ENCODE results near the gene METTL9. TPM values are rescaled to one million over a fixed set of nuclear protein-coding genes. Genes with fewer than 3 reads are reported as not detected.
"Not testable (repeated sequence)": the region's sequence is repeated elsewhere in the genome, so short reads cannot be mapped to it uniquely, and the experiment has no call there.

The METTL9 gene
- total RNA-seq, 1 donor from 2014 or later = 252 TPM

DNA sequence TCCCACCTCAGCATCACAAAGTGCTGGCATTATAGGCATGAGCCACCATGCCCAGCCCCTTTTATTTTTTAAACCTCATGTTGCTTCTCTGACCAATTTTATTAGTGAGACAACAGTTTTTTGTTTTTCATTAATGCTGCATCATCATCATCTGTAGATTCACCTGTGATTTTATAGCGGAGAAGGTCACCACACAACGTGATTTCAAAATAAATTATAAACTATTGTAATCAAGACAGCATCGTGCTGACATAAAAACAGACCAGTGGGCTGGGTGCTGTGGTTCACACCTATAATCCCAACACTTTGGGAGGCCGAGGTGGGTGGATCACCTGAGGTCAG lies 28.7 kb upstream of the METTL9 start:
- no peak for FAIRE-seq
- DNase-seq (ENCODE audit: low spot score in 2 of 2) = no peak

DNA sequence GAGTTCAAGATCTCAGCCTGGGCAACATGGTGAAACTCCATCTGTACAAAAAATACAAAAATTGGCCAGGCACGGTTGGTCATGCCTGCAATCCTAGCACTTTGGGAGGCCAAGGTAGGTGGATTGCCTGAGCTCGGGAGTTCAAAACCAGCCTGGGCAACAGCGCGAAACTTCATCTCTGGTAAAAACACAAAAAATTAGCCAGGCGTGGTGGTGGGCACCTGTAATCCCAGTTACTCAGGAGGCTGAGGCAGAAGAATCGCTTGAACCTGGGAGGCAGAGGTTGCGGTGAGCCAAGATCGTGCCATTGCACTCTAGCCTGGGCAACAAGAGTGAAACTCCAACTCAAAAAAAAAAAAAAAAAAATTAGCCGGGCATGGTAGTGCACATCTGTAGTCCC lies 25.9 kb upstream of the METTL9 start:
- DNase-seq (ENCODE audit: low spot score in 2 of 2); FAIRE-seq: not testable (repeated sequence)

DNA sequence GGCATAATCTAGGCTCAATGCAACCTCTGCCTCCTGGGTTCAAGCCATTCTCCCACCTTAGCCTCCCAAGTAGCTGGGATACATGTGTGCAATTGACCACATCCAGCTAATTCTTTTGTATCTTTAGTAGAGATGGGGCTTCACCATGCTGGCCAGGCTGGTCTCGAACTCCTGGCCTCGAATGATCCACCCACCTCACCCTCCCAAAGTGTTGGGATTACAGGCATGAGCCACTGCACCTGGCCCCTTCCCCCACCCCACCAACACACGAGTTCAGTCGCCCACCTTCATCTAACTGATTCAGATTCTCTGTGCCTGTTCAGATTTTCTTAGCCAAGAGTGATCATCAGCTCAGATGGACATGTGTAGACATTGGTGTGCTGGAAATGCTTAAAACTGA lies 25.0 kb upstream of the METTL9 start:
- FAIRE-seq = no peak

DNA sequence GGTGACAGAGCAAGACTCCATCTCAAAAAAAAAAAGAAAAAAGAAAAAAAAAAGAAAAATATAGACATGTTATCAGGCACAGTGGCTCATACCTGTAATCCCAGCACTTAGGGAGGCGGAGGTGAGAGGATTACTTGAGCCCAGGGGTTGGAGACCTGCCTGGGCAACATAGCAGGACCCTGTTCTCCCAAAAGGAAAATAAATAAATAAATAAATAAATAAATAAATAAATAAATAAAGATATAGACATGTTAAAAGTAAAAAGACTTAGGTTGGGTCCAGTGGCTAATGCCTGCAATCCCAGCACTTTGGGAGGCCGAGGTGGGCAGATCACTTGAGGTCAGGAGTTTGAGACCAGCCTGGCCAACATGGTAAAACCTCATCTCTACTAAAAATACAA lies 23.1 kb upstream of the METTL9 start:
- not testable (repeated sequence) for DNase-seq (ENCODE audit: low spot score in 2 of 2); FAIRE-seq

More for the DNA sequence above, 25.0 kb upstream of the METTL9 start:
- DNase-seq (ENCODE audit: low spot score in 2 of 2) = no peak

DNA sequence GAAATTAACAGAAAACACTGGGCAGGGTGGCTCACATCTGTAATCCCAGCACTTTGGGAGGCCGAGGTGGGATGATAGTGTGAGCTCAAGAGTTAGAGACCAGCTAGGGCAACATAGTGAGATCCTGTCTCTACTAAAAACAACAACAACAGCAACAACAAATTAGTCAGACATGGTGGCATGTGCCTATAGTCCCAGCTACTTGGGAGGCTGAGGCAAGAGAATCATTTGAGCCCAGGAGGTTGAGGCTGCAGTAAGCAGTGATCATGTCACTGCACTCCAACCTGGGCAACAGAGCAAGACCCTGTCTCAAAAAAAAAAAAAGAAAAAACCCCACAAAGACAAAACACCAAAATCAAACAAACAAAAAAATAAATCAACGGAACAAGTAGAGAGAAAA lies 21.9 kb upstream of the METTL9 start:
- not testable (repeated sequence) for FAIRE-seq; DNase-seq (ENCODE audit: low spot score in 2 of 2)

DNA sequence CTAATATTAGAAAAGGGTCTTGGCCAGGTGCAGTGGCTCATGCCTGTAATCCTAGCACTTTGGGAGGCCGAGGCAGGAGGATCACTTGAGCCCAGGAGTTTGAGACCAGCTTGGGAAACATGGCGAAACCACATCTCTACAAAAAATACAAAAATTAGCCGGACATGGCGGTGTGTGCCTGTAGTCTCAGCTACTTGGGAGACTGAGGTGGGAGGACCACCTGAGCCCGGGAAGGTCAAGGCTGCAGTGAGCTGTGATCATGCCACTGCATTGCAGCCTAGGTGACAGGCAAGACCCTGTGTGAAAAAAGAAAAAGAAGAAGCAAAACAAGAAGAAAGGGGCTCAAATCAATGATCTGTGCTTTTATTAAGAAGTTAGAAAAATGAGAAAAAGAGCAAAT lies 21.1 kb upstream of the METTL9 start:
- DNase-seq (ENCODE audit: low spot score in 2 of 2); FAIRE-seq: not testable (repeated sequence)

DNA sequence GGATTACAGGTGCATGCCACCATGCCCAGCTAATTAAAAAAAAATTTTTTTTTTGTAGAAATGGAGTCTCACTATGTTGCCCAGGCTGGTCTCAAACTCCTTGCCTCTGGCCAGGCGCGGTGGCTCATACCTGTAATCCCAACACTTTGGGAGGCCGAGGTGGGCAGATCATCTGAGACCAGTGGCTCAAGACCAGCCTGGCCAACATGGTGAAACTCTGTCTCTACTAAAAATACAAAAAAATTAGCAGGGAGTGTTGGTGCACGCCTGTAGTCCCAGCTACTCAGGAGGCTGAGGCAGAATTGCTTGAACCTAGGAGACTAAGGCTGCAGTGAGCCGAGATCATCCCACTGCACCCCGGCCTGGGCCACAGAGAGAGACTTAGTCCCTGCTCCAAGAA lies 19.2 kb upstream of the METTL9 start:
- not testable (repeated sequence) for FAIRE-seq; DNase-seq (ENCODE audit: low spot score in 2 of 2)

DNA sequence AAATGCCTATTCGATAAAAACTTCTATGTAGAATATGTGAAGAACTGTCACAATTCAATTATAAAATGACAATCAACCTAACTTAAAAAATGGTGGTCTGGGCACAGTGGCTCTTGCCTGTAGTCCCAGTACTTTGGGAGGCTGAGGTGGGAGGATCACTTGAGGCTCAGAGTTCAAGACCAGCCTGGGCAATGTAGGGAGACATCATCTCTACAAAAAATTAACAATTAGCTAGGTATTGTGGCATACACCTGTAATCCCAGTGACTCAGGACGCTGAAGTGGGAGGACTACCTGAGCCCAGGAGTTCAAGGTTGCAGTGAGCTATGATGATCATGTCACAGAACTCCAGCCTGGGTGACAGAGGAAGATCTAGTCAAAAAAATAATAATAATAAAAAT lies 18.6 kb upstream of the METTL9 start:
- FAIRE-seq = no peak
- no peak for DNase-seq (ENCODE audit: low spot score in 2 of 2)

DNA sequence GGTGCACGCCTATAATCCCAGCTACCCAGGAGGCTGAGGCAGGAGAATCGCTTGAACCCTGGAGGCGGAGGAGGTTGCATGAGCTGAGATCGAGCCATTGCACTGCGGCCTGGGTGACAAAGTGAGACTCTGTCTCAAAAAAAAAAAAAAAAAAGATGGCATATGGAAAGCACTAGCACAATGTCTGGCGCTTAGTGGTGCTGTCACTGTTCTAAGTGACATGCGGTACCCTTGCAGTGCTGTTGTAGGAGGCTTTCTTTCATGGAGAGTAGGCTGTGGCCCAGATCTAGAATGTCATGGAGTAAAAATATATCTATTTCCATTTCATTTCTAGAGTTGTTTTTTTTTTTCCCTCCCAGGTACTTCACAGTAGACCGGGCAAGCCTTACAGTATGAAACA lies 14.6 kb upstream of the METTL9 start:
- DNase-seq (ENCODE audit: low spot score in 2 of 2) = no peak
- no peak for FAIRE-seq

DNA sequence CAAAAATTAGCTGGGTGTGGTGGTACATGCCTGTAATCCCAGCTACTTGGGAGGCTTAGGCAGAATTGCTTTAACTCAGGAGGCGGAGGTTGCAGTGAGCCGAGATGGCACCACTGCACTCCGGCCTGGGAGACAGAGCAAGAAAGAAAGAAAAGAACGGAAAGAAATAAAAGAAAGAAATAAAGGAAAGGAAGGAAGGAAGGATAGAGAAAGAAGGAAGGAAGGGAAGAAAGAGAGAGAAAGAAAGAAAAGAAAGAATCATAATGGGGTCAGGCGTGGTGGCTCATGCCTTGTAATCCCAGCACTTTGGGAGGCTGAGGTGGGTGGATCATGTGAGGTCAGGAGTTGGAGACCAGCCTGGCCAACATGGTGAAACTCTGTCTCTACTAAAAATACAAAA lies 10.8 kb upstream of the METTL9 start:
- not testable (repeated sequence) for DNase-seq (ENCODE audit: low spot score in 2 of 2); FAIRE-seq

DNA sequence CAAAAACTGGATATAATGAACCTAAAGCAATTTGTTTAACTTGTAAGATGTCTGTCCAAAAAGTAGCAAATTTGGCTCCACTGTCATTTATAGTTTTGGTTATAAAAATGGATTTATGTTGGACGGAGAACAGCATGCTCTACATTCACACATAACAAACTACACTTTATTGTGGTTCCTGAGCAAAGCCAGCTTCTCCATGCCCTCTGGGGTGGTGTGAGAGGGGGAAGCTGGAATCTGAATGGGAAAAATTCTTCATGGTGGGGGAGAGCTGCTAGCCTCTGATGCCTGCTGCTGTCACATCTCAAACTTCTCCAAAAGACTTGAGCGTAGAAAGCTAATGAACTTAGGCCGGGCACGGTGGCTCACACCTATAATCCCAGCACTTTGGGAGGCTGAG lies 9.8 kb upstream of the METTL9 start:
- no peak for DNase-seq (ENCODE audit: low spot score in 2 of 2)
- no peak for FAIRE-seq

DNA sequence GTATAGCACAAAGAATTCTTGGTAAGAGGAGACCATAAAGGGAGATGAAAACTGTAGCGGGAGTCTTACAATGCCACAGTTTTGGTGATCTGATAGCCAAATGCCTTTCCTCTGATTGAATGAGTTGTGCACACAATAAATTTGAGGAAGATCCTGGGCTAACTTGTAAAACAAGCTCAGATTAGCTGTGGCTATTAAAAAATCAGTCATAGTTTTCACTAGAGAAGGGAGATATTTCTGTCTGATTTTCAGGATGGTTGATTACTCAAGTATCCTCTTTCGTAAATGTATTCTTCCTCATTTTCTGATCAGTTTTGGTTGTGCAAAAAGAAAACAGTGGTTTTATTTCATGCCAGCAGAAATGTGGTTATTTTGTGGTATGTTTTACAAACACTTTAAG lies 9.1 kb upstream of the METTL9 start:
- DNase-seq (ENCODE audit: low spot score in 2 of 2) (no peak), FAIRE-seq (no peak)

DNA sequence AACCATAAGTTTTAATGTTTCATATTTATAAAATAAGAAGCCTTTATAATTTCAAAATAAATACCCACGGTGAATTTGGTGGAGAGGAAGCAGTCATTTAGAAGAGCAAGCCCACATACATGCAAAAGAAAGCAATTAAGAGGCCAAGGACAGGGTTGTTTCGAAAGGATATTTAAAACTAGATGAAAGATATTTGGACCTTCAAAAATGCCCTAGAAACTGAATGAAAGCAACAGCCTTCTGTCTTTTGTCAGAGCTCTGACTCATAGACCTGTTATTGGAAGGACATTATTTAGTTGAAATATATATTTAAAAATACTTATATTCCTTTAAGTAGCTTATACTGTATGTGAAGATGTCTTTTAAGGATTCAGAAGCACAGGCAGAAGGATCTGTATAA lies 8.6 kb upstream of the METTL9 start:
- DNase-seq (ENCODE audit: low spot score in 2 of 2) = no peak
- FAIRE-seq = no peak

DNA sequence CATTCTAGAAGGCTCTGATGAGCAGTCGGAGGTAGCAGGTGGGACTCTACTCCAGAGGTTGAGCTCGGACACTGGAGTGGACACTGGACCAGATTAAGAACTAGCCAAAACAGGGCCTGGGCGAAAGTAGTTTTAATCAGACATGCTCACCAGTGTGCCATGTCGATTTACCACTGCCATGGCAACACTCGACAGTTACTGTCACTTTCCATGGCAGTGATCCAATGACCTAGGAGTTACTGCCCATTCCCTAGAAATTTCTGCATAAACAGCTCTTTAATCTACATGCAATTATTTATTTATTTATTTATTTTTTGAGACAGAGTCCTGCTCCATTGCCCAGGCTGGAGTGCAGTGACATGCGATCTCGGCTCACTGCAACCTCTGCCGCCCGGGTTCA lies 7.2 kb upstream of the METTL9 start:
- FAIRE-seq (no peak), DNase-seq (ENCODE audit: low spot score in 2 of 2) (no peak)

DNA sequence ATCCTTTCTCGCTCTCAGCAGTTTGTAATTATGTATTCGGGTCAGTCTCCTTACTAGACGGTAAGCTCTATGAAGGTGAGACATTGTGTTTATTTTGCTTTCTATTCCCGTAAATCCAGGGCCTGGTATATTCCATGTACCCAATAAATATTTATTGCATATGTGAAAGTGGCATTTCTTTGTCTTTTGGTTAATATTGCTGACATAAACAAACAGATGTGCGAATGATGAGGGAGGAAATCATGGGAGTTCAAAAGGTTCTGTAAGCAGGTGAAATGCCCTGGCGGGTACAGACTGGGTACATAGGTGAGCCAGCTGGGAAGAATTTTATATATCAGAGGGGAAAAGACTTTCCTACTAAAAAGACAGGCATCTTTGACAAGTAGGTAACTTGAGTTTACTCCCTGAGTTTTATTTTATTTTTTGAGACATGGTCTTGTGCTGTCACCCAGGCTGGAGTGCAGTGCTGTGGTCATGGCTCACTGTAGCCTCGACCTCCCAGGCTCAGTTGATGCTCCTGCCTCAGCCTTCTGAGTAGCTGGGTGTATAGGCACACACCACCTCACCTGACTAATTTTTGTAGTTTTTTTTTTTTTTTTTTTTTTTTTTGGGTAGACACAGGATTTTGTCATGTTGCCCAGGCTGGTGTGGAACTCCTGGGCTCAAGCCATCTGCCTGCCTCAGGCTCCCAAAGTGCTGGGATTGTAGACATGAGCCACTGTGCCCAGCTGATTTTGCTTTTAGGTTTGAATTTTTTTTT lies 5.7 kb upstream of the METTL9 start:
- FAIRE-seq = no peak
- no peak for DNase-seq (ENCODE audit: low spot score in 2 of 2)

DNA sequence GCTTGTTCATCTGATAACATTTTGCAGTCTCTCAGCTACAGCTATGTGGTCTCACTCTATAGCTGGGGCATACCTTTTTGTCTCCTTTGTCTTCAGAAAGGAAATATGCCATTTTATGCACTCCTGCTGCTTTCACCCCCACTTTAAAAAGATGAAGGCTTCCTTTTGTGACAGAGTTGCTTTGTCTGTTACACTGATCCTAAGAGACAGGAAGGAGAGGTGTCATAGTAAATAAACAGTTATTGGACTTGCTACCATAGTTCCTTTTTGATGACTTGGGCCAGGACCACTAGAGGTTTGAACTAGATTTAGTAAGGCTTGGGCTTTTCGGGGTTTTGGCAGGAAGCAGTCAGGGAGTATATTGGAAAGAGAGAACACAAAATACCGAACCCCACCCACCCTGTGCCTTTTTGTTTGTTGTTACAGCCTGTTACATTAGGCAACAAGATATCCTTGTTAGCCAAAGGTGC lies 1.8 kb upstream of the METTL9 start:
- no peak for DNase-seq (ENCODE audit: low spot score in 2 of 2)
- no peak for FAIRE-seq

DNA sequence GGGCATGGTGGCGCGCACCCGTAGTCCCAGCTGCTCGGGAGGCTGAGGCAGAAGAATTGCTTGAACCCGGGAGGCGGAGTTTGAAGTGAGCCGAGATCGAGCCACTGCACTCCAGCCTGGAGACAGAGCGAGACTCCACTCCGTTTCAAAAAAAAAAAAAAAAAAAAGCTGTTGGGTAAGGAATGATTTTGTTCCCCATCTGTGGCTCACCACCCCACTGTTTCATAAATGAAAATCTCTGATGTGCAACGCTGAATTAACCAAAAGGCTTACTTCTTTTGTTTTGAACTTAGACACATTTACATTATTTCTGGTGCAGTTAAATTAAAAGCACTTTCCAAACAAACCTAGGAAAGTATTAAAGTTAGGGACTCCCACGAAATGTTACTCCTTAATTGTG lies 1.2 kb upstream of the METTL9 start:
- FAIRE-seq (no peak), DNase-seq (ENCODE audit: low spot score in 2 of 2) (no peak)

DNA sequence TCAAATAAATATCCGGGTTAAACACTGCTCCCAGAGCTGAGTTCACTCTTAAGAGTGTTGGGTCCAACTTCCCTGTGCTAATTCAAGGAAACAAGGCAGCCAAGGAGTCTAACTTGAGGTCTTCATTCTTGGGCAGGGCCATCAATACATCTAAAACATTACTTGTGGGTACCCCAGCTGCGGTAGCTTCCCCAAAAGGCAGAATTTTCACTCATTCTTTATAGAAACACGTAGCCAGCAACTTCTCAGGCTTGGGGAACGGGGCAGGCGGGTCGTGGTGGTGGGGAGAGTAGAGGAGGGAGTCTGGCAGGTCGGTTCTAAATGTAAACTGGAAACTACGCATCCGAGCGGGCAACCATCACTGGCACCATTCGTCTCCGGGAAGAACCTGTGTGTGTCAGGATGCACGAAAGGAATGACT lies 666 bp upstream of the METTL9 start:
- DNase-seq (ENCODE audit: low spot score in 2 of 2) = no peak
- FAIRE-seq = no peak

DNA sequence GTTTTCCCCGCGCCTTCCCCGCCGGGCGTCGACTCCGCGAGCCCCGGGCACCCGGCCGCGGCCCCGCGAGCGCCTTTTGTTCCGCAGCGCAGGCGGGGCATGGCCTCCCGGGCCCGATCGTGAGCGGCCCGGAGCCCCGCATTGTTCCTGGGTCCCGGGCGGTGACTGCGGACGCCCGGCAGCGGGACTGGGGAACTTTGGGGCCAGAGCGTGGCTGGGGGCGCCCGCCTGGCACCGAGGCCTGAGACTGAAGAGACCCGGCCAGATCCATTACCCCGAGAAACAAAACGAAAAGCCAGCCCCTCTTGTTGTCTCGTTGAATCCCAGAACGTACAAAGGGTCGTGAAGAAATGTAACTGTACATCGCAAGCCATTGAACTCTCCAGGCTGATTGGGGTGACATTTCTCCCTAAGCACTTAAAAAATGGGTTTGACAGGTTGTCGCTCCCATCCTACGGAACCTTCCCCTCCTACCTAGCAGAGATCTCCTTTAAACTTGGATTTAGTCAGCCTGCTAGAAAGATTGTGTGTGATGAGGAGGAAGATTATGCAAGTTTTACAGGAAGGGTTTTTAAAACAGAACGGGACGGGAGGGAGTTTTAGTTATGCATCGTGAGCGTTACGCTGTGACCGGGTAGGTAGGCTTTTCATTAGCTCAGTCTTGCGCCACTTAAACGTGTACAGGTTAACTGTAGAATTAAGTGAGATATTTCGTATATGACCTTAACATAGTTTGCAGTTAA lies 825 bp downstream of the METTL9 start:
- DNase-seq (ENCODE audit: low spot score in 2 of 2) = no peak
- no peak for FAIRE-seq

DNA sequence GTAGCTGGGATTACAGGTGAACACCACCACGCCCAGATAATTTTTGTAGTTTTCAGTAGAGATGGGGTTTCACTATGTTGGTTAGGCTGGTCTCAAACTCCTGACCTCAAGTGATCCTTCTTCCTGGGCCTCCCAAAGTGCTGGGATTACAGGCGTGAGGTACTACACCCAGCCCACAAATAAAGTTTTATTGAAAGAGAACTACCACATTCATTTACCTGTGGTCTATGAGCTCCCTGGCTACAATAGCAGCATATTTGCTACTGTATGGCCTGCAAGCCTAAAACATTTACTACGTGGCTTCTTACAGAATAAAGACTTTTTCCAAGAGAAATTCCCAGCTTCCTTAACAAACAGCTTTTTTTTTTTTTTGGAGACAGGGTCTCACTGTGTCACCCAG lies 3.4 kb downstream of the METTL9 start:
- FAIRE-seq (no peak), DNase-seq (ENCODE audit: low spot score in 2 of 2) (no peak)

DNA sequence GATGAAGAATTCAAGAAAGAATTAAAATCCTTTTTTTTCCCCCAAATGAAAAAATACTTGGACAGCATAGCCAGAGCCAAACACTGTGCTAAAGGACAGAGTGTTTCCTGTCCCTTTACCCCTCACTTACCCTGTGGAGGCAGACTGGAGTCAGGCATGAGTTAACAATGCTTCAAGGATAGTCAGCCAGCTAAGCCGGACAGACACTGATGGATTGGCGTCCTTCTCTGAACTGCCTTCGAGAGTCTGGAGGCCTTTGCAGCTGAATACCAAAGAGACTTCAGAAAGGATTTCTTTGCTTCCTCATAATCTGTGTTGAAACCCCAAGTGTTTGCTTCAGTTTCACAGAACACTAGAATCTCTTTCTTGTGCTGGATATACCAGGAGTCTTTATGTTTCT lies 4.6 kb downstream of the METTL9 start:
- FAIRE-seq = no peak
- no peak for DNase-seq (ENCODE audit: low spot score in 2 of 2)

DNA sequence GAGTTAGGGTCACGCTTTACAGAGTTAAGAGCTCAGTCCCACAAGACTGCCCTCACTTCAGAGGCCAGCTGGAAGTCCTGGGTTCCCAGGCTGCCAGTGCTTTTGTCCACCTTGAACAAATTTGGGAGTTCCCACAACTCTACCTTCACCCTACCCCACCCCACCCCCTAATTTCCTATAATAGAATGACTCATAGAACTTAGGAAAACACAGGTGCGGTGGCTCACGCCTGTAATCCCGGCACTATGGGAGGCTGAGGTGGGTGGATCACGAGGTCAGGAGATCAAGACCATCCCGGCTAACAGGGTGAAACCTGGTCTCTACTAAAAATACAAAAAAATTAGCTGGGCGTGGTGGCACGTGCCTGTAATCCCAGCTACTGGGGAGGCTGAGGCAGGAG lies 6.5 kb downstream of the METTL9 start:
- FAIRE-seq = not testable (repeated sequence)

More for the DNA sequence above, 6.5 kb downstream of the METTL9 start:
- not testable (repeated sequence) for DNase-seq (ENCODE audit: low spot score in 2 of 2)

All from frontal cortex (tissue), 4 donors.